ENCODE data around the gene TMPRSS15. TPM values are rescaled to one million over a fixed set of nuclear protein-coding genes. Genes with fewer than 3 reads are reported as not detected.

TMPRSS15 gene
- polyA plus RNA-seq, 4 donors: 27.0 to 98.9 (median 56.6) TPM; not detected in 1

DNA sequence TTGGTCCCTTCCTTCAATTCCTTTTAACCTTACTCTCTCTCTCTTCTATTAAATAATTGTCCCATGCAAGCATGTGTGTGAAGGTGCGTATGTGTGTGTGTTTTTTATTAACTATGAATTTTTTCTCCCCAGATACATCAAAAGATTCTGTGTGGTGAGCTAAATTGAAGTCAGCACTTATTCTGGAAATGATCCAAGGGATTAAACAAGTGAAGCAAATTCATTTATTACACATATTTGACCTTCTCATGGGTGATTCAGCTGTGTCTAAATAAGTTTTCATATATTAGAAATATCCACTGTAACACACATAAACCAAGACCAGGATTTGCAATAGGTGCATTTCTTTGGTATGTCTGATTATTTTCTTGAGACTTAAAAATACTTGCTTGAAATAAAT, 134.7 kb downstream of the TMPRSS15 start:
- DNase-seq (no peak), FAIRE-seq (no peak)
- Histone ChIP-seq H3K36me3 (ENCODE audit: control insufficient read depth in 3 of 3, insufficient read depth in 2 of 3, low read depth in 1 of 3, low read length in 3 of 3) (peaks cover 0 to 2% (median 0%) of the 10 kb centered on the region in 3 donors), H3K4me1 (ENCODE audit: control insufficient read depth in 3 of 3, insufficient read depth in 2 of 3, low read depth in 1 of 3, low read length in 2 of 3) (no peaks in the 10 kb centered on the region), H3K4me3 (ENCODE audit: low read depth in 1 of 3, low read length in 3 of 3) (no peak overlapping the region), H3K9me3 (ENCODE audit: control insufficient read depth in 2 of 2, insufficient read depth in 1 of 2, low read depth in 1 of 2, low read length in 1 of 2) (no peaks in the 10 kb centered on the region), H3K27me3 (ENCODE audit: control insufficient read depth in 3 of 3, insufficient read depth in 3 of 3, low read length in 3 of 3) (no peaks in the 10 kb centered on the region), H3K27ac (ENCODE audit: low read depth in 1 of 3, low read length in 2 of 3) (no peak overlapping the region)
- WGBS, 3 donors: 89 to 95% (median 90%) methylated on average over 1 of the region's 1 CpG

DNA sequence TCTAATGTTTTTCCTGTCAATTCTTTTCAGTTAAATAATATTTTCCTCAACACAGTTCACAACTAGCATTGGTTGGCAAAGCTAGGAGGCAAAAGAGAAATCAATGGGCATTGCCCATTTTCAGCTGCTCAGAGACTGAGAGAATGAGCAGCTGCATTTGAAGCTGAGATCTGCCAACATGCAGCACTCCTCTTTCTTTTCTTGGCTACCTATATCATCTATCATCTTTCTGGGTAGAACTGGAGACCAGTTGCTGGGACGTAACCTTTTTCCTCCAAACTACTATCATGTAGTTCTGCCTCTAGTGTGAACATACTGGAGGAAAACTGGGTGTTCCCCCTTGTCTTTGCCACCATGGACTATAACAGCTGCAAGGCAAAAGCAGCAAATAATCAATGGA, 136.1 kb downstream of the TMPRSS15 start:
- DNase-seq (no peak), FAIRE-seq (no peak)
- Histone ChIP-seq H3K4me1 (ENCODE audit: control insufficient read depth in 3 of 3, insufficient read depth in 2 of 3, low read depth in 1 of 3, low read length in 2 of 3) (no peaks in the 10 kb centered on the region), H3K9me3 (ENCODE audit: control insufficient read depth in 2 of 2, insufficient read depth in 1 of 2, low read depth in 1 of 2, low read length in 1 of 2) (no peaks in the 10 kb centered on the region), H3K27ac (ENCODE audit: low read depth in 1 of 3, low read length in 2 of 3) (no peak overlapping the region), H3K4me3 (ENCODE audit: low read depth in 1 of 3, low read length in 3 of 3) (no peak overlapping the region), H3K27me3 (ENCODE audit: control insufficient read depth in 3 of 3, insufficient read depth in 3 of 3, low read length in 3 of 3) (no peaks in the 10 kb centered on the region), H3K36me3 (ENCODE audit: control insufficient read depth in 3 of 3, insufficient read depth in 2 of 3, low read depth in 1 of 3, low read length in 3 of 3) (no peaks in the 10 kb centered on the region)
- WGBS, 3 donors: 88 to 95% (median 95%) methylated on average over 1 of the region's 1 CpG

DNA sequence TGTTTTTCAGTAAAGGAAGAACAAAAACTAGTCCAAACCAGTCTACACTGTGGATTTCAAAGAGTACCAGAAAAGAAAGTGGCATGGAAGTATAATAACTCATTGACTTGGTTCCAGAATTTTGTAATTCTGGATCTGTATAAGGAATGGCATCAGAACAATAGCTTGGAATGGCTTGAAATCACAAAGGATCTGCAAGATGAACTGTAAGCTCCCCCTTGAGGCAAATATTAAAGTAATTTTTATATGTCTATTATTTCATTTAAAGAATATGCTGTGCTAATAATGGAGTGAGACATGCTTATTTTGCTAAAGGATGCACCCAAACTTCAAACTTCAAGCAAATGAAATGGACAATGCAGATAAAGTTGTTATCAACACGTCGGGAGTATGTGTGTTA, 137.6 kb downstream of the TMPRSS15 start:
- H3K27me3 ChIP-seq (ENCODE audit: control insufficient read depth in 3 of 3, insufficient read depth in 3 of 3, low read length in 3 of 3): no peaks in the 10 kb centered on the region
- H3K36me3 ChIP-seq (ENCODE audit: control insufficient read depth in 3 of 3, insufficient read depth in 2 of 3, low read depth in 1 of 3, low read length in 3 of 3): no peaks in the 10 kb centered on the region
- H3K27ac ChIP-seq (ENCODE audit: low read depth in 1 of 3, low read length in 2 of 3): no peak overlapping the region
- no peaks in the 10 kb centered on the region for H3K9me3 ChIP-seq (ENCODE audit: control insufficient read depth in 2 of 2, insufficient read depth in 1 of 2, low read depth in 1 of 2, low read length in 1 of 2)
- 77 to 91% (median 79%) methylated on average over 2 of the region's 2 CpGs for WGBS, 3 donors
- no peak overlapping the region for H3K4me3 ChIP-seq (ENCODE audit: low read depth in 1 of 3, low read length in 3 of 3)
- H3K4me1 ChIP-seq (ENCODE audit: control insufficient read depth in 3 of 3, insufficient read depth in 2 of 3, low read depth in 1 of 3, low read length in 2 of 3): no peaks in the 10 kb centered on the region
- FAIRE-seq (no peak), DNase-seq (no peak)

DNA sequence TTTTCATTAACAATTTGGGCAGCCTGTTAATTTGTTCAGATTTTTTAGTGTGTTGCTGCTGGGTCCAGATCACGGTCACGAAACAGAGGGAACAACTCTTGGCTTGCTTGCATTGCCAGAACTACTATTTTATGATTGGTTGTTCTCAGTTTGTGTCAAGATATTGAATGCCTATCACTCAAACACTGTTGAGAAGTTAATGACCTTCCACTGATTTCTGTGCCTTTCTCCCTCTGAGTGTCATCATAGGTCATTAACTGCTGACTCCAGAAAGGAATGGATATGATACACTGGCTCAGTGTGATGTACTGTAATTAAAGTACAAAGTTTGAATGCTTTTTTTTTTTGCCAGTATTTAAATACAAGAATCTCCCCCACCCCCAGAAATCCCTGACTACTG, 149.8 kb downstream of the TMPRSS15 start:
- WGBS, 3 donors: 76 to 88% (median 82%) methylated on average over 2 of the region's 2 CpGs
- H3K27me3 ChIP-seq (ENCODE audit: control insufficient read depth in 3 of 3, insufficient read depth in 3 of 3, low read length in 3 of 3): no peaks in the 10 kb centered on the region
- H3K36me3 ChIP-seq (ENCODE audit: control insufficient read depth in 3 of 3, insufficient read depth in 2 of 3, low read depth in 1 of 3, low read length in 3 of 3): no peaks in the 10 kb centered on the region
- DNase-seq (no peak), FAIRE-seq (no peak)
- H3K9me3 ChIP-seq (ENCODE audit: control insufficient read depth in 2 of 2, insufficient read depth in 1 of 2, low read depth in 1 of 2, low read length in 1 of 2): no peaks in the 10 kb centered on the region
- H3K27ac ChIP-seq (ENCODE audit: low read depth in 1 of 3, low read length in 2 of 3): no peak overlapping the region
- H3K4me3 ChIP-seq (ENCODE audit: low read depth in 1 of 3, low read length in 3 of 3): no peak overlapping the region
- no peaks in the 10 kb centered on the region for H3K4me1 ChIP-seq (ENCODE audit: control insufficient read depth in 3 of 3, insufficient read depth in 2 of 3, low read depth in 1 of 3, low read length in 2 of 3)

DNA sequence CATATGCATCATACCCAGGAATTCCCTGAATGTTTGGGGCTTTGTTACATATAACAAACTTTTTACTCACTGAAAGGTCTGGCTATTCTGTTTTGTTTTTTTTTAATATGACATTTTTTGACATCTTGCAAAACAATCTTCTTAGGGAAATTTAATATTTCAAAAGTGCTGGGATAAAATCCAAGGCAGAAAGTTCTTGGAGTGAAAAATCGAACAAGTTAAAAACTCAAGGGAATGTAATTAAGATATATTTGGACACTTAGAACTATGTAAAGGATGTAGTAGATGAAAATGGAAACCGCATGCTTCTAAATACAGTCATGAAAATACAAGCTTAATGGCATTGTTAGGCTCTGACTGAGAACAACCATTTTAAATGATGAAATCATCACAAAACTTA, 150.4 kb downstream of the TMPRSS15 start:
- DNase-seq (no peak), FAIRE-seq (no peak)
- Histone ChIP-seq H3K27me3 (ENCODE audit: control insufficient read depth in 3 of 3, insufficient read depth in 3 of 3, low read length in 3 of 3) (no peaks in the 10 kb centered on the region), H3K36me3 (ENCODE audit: control insufficient read depth in 3 of 3, insufficient read depth in 2 of 3, low read depth in 1 of 3, low read length in 3 of 3) (no peaks in the 10 kb centered on the region), H3K4me1 (ENCODE audit: control insufficient read depth in 3 of 3, insufficient read depth in 2 of 3, low read depth in 1 of 3, low read length in 2 of 3) (no peaks in the 10 kb centered on the region), H3K9me3 (ENCODE audit: control insufficient read depth in 2 of 2, insufficient read depth in 1 of 2, low read depth in 1 of 2, low read length in 1 of 2) (no peaks in the 10 kb centered on the region), H3K27ac (ENCODE audit: low read depth in 1 of 3, low read length in 2 of 3) (no peak overlapping the region), H3K4me3 (ENCODE audit: low read depth in 1 of 3, low read length in 3 of 3) (no peak overlapping the region)
- WGBS, 3 donors: 76 to 85% (median 83%) methylated on average over 2 of the region's 2 CpGs

DNA sequence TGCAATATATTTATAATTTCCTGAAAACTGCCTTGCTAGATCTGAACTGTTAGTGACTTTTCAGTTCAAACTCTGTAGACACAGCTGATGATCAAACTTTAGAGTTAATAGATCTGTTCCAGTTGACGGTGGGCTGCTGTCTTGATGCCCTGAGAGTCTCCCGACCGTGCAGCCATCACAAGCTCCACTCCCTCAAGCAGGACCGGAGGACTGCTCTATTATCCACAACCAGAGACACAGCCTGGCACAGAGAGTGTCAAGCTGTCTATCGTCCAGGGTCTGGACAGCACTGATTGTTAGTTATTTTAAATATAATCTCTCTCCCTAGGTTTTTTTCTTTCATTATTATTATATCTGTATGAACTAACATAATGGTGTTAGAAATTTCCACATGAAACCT, 150.9 kb downstream of the TMPRSS15 start:
- DNase-seq (no peak), FAIRE-seq (no peak)
- H3K27me3 ChIP-seq (ENCODE audit: control insufficient read depth in 3 of 3, insufficient read depth in 3 of 3, low read length in 3 of 3): no peaks in the 10 kb centered on the region
- no peaks in the 10 kb centered on the region for H3K36me3 ChIP-seq (ENCODE audit: control insufficient read depth in 3 of 3, insufficient read depth in 2 of 3, low read depth in 1 of 3, low read length in 3 of 3)
- no peak overlapping the region for H3K4me3 ChIP-seq (ENCODE audit: low read depth in 1 of 3, low read length in 3 of 3)
- H3K4me1 ChIP-seq (ENCODE audit: control insufficient read depth in 3 of 3, insufficient read depth in 2 of 3, low read depth in 1 of 3, low read length in 2 of 3): no peaks in the 10 kb centered on the region
- H3K9me3 ChIP-seq (ENCODE audit: control insufficient read depth in 2 of 2, insufficient read depth in 1 of 2, low read depth in 1 of 2, low read length in 1 of 2): no peaks in the 10 kb centered on the region
- no peak overlapping the region for H3K27ac ChIP-seq (ENCODE audit: low read depth in 1 of 3, low read length in 2 of 3)
- WGBS, 3 donors: 56 to 66% (median 59%) methylated on average over 5 of the region's 5 CpGs

DNA sequence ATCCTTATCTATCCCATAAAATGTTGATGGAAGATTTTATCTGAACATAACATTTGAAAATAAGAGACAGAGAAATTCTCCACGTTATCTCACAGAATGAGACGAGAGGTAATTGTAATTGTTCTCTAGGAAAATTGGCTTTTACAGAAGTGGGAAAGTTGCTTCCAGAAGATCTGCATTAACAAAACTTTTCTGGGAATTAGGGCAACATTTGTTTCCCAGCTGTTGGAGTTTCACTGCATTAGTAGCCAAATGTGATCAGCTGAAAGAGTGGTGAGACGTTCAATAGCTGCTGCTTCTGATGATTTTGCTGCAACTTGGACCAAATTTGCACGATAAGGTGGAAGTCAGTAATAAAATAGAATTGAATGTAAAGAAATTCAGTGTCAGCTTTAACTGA, 151.3 kb downstream of the TMPRSS15 start:
- DNase-seq (peak in 1 of 2 donors; percentile 2), FAIRE-seq (no peak)
- no peaks in the 10 kb centered on the region for H3K4me1 ChIP-seq (ENCODE audit: control insufficient read depth in 3 of 3, insufficient read depth in 2 of 3, low read depth in 1 of 3, low read length in 2 of 3)
- H3K27ac ChIP-seq (ENCODE audit: low read depth in 1 of 3, low read length in 2 of 3): no peak overlapping the region
- H3K9me3 ChIP-seq (ENCODE audit: control insufficient read depth in 2 of 2, insufficient read depth in 1 of 2, low read depth in 1 of 2, low read length in 1 of 2): no peaks in the 10 kb centered on the region
- H3K4me3 ChIP-seq (ENCODE audit: low read depth in 1 of 3, low read length in 3 of 3): no peak overlapping the region
- H3K27me3 ChIP-seq (ENCODE audit: control insufficient read depth in 3 of 3, insufficient read depth in 3 of 3, low read length in 3 of 3): no peaks in the 10 kb centered on the region
- 43 to 56% (median 55%) methylated on average over 4 of the region's 4 CpGs for WGBS, 3 donors
- no peaks in the 10 kb centered on the region for H3K36me3 ChIP-seq (ENCODE audit: control insufficient read depth in 3 of 3, insufficient read depth in 2 of 3, low read depth in 1 of 3, low read length in 3 of 3)

DNA sequence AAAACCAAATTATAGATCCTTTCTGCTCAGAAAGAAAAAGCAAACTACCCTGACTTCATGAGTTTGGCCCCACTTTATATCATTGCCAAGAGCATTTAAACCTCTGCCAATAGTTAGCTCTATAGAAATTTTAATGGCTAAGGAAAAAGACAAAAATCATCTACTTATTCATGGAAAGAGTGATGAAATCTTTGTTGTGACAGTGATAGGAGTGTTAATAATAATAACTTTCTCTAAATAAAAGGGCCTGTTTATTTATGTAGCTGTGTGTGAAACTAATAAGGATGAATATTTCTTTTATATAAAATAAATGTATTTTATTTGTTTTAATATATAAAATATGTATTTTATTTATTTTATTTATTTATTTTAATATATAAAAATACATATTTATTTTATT, 152.5 kb downstream of the TMPRSS15 start:
- Histone ChIP-seq H3K9me3 (ENCODE audit: control insufficient read depth in 2 of 2, insufficient read depth in 1 of 2, low read depth in 1 of 2, low read length in 1 of 2) (no peaks in the 10 kb centered on the region), H3K27ac (ENCODE audit: low read depth in 1 of 3, low read length in 2 of 3) (no peak overlapping the region), H3K27me3 (ENCODE audit: control insufficient read depth in 3 of 3, insufficient read depth in 3 of 3, low read length in 3 of 3) (no peaks in the 10 kb centered on the region), H3K4me1 (ENCODE audit: control insufficient read depth in 3 of 3, insufficient read depth in 2 of 3, low read depth in 1 of 3, low read length in 2 of 3) (no peaks in the 10 kb centered on the region), H3K4me3 (ENCODE audit: low read depth in 1 of 3, low read length in 3 of 3) (no peak overlapping the region), H3K36me3 (ENCODE audit: control insufficient read depth in 3 of 3, insufficient read depth in 2 of 3, low read depth in 1 of 3, low read length in 3 of 3) (no peaks in the 10 kb centered on the region)
- DNase-seq (no peak), FAIRE-seq (no peak)

DNA sequence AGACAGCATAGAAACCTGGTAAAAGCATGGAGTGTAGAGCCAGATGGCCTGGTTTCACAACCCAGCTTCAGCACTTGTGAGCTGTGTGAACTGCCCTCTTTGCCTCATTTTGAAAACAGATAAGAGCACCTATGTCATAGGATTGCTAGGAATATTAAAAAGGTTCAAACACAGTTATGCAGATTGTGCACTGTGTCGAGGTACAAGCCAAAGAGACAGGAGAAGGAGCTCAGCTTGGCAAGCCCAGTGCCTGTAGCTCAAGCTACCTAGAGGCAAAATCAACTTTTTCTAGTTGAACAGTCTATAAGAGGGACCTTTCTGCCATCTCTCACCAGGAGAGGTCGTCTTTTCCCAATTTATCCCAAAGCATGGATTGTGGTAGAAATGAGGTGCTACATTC, 153.9 kb downstream of the TMPRSS15 start:
- no peak for FAIRE-seq
- Histone ChIP-seq H3K27ac (ENCODE audit: low read depth in 1 of 3, low read length in 2 of 3) (no peak overlapping the region), H3K4me3 (ENCODE audit: low read depth in 1 of 3, low read length in 3 of 3) (no peak overlapping the region), H3K36me3 (ENCODE audit: control insufficient read depth in 3 of 3, insufficient read depth in 2 of 3, low read depth in 1 of 3, low read length in 3 of 3) (no peaks in the 10 kb centered on the region), H3K27me3 (ENCODE audit: control insufficient read depth in 3 of 3, insufficient read depth in 3 of 3, low read length in 3 of 3) (peaks cover 1 to 10% (median 3%) of the 10 kb centered on the region in 3 donors), H3K4me1 (ENCODE audit: control insufficient read depth in 3 of 3, insufficient read depth in 2 of 3, low read depth in 1 of 3, low read length in 2 of 3) (no peaks in the 10 kb centered on the region), H3K9me3 (ENCODE audit: control insufficient read depth in 2 of 2, insufficient read depth in 1 of 2, low read depth in 1 of 2, low read length in 1 of 2) (no peaks in the 10 kb centered on the region)
- DNase-seq: no peak
- WGBS, 3 donors: 23 to 63% (median 30%) methylated on average over 2 of the region's 2 CpGs

Measured in small intestine (tissue), 7 donors.